Left ventricle myocardium inferior (tissue), 1 donor: Measurements from ENCODE around the gene PHF23. TPM values are rescaled to one million over a fixed set of nuclear protein-coding genes. Genes with fewer than 3 reads are reported as not detected.

Source experiments
- DNase-seq: peaks from one replicate; pipeline ENCODE4 v3.0.0-alpha.2; 2020
- H3K27ac ChIP-seq: fragments of 200-600 bp; replicated peaks from 2 replicates; pipeline ENCODE4 v1.8.0; 2021
- H3K27me3 ChIP-seq: fragments of 200-600 bp; 2 replicates; pipeline ENCODE4 v1.8.0; 2021; ENCODE audit warnings: low read depth
- H3K36me3 ChIP-seq: fragments of 200-600 bp; 2 replicates; pipeline ENCODE4 v1.8.0; 2021
- H3K4me1 ChIP-seq: fragments of 200-600 bp; 2 replicates; pipeline ENCODE4 v1.8.0; 2021
- H3K4me3 ChIP-seq: fragments of 200-600 bp; 2 replicates; pipeline ENCODE4 v1.8.0; 2021; ENCODE audit warnings: mild to moderate bottlenecking, moderate library complexity
- H3K9me3 ChIP-seq: fragments of 200-600 bp; replicated peaks from 2 replicates; pipeline ENCODE4 v1.8.0; 2021
- intact Hi-C: fragments of 100-400 bp; cut with micrococcal nuclease; formaldehyde crosslinking; loops from one replicate; pipeline ENCODE4 v1.11.0; 2022
- total RNA-seq: library from RNA; stranded (reverse); fragmentation: NEBNext Ultra II Directional; extraction: Animal tissue kit (Norgen Biotek cat#: 25700); gene quantifications from one replicate; pipeline ENCODE4 v1.2.1, GENCODE V29; 2021
- TF ChIP-seq, protein P1 (sequence below): fragments of 200-600 bp; IDR thresholded peaks from 2 replicates; pipeline ENCODE4 v1.8.0; 2021; ENCODE audit warnings: antibody characterized with exemption, mild to moderate bottlenecking, borderline replicate concordance
- donor health status: DM: no; HTN: yes; CAD: no; lungs with severe emphysema.

The PHF23 gene
- total RNA-seq, 1 donor from 2014 or later = 22.0 TPM

DNA sequence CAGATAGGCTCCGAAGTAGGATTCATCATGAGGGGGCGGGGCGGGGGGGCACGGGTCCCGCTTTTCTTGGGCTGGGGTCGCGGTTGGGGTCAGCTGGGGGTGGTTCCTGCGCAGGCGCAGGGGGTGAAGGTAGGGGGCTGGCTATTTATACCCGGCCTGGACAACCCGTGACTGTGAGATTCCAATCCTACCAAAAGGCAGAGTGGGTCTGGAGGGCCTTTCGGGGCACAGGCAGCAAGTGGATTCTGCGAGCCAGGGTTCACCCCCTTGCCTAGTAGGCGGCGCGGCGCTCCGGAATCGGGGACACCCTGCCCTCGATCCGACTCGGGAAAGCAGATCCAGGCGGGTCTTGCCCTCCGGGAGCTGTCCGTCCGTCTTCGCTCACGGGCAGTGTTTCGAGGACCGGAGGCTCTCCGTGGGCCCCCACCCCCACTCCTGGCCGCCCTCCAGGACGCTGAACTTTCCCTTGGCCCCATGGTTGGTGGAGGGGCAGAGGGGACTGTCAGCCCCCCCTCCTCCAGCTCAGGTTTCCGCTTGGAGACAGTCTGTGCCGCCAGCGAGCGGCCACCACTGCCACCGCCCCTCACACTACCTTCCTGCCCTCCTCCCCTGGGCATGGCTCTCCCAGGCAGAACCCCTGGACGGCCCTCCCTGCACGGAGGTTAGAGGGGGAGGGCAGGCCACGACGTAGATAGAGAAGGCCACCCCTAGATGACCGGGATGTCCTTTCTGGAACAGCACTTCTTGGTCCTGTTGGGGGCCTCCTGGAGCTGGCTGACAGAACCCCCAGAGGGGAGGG is 42.9 kb upstream of the PHF23 start:
- H3K4me3 ChIP-seq = peak overlapping the region; percentile 76
- no peaks in the 10 kb centered on the region for H3K9me3 ChIP-seq
- peaks cover 40% of the 10 kb centered on the region for H3K27me3 ChIP-seq
- H3K4me1 ChIP-seq = peaks cover 61% of the 10 kb centered on the region
- TF ChIP-seq, protein P1, sequence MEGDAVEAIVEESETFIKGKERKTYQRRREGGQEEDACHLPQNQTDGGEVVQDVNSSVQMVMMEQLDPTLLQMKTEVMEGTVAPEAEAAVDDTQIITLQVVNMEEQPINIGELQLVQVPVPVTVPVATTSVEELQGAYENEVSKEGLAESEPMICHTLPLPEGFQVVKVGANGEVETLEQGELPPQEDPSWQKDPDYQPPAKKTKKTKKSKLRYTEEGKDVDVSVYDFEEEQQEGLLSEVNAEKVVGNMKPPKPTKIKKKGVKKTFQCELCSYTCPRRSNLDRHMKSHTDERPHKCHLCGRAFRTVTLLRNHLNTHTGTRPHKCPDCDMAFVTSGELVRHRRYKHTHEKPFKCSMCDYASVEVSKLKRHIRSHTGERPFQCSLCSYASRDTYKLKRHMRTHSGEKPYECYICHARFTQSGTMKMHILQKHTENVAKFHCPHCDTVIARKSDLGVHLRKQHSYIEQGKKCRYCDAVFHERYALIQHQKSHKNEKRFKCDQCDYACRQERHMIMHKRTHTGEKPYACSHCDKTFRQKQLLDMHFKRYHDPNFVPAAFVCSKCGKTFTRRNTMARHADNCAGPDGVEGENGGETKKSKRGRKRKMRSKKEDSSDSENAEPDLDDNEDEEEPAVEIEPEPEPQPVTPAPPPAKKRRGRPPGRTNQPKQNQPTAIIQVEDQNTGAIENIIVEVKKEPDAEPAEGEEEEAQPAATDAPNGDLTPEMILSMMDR = no peak
- H3K36me3 ChIP-seq = peaks cover 34% of the 10 kb centered on the region
- intact Hi-C loops = no loop called here
- peak overlapping the region; percentile 95 for H3K27ac ChIP-seq
- peak; percentile 87 for DNase-seq

DNA sequence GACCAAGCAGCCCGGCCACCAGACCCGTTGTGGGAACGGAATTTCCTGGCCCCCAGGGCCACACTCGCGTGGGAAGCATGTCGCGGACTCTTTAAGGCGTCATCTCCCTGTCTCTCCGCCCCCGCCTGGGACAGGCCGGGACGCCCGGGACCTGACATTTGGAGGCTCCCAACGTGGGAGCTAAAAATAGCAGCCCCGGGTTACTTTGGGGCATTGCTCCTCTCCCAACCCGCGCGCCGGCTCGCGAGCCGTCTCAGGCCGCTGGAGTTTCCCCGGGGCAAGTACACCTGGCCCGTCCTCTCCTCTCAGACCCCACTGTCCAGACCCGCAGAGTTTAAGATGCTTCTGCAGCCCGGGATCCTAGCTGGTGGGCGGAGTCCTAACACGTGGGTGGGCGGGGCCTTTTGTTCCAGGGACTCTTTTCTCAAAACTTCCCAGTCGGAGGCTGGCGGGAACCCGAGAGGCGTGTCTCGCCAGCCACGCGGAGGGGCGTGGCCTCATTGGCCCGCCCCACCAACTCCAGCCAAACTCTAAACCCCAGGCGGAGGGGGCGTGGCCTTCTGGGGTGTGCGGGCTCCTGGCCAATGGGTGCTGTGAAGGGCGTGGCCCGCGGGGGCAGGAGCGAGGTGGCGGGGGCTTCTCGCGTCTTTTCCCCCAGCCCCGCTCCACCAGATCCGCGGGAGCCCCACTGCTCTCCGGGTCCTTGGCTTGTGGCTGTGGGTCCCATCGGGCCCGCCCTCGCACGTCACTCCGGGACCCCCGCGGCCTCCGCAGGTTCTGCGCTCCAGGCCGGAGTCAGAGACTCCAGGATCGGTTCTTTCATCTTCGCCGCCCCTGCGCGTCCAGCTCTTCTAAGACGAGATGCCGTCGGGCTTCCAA is 42.1 kb upstream of the PHF23 start, which contains the start of gene SLC2A4:
SLC2A4 (plus strand) TSS at position 645 of the 879 bp plus-strand sequence; CDS start at position 862, 217 bp downstream.
- Histone ChIP-seq H3K4me3 (peak within 1 kb of the TSS; percentile 76), H3K4me1 (peaks cover 61% of the 10 kb centered on the region), H3K27ac (peak within 1 kb of the TSS; percentile 95), H3K36me3 (peaks cover 29% of the 10 kb centered on the region), H3K9me3 (no peaks in the 10 kb centered on the region), H3K27me3 (peaks cover 38% of the 10 kb centered on the region)
- intact Hi-C loops = no loop called here
- peak; percentile 94 for DNase-seq
- TF ChIP-seq, protein P1 = no peak

GRCh38 chr17:7280519-7281073 is 41.3 kb upstream of the PHF23 start:
- TF ChIP-seq, protein P1 = peak; percentile 98
- H3K4me3 ChIP-seq = peak overlapping the region; percentile 76
- H3K4me1 ChIP-seq = peaks cover 54% of the 10 kb centered on the region
- peak overlapping the region; percentile 95 for H3K27ac ChIP-seq
- intact Hi-C loops = no loop called here
- H3K9me3 ChIP-seq = no peaks in the 10 kb centered on the region
- H3K36me3 ChIP-seq = peaks cover 22% of the 10 kb centered on the region
- H3K27me3 ChIP-seq = peaks cover 38% of the 10 kb centered on the region
- peak; percentile 85 for DNase-seq

DNA sequence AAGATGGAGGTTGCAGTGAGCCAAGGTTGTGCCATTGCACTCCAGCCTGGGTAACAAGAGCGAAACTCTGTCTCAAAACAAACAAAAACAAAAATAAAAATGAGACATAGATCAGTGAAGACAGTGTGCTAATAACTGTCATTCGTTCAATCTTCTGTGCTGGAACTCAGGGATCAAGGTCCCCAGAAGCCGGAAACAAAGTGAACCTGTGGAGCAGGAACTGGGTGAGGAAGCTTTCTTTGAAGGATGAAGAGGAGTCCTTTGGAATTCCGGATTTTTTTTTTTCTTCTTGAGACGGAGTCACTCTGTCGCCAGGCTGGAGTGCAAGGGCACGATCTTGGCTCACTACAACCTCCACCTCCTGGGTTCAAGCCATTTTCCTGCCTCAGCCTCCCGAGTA is 40.2 kb upstream of the PHF23 start:
- Histone ChIP-seq H3K9me3 (no peaks in the 10 kb centered on the region), H3K27ac (no peak overlapping the region), H3K4me3 (no peak overlapping the region), H3K27me3 (peaks cover 31% of the 10 kb centered on the region), H3K36me3 (peaks cover 10% of the 10 kb centered on the region), H3K4me1 (peaks cover 42% of the 10 kb centered on the region)
- TF ChIP-seq, protein P1 = no peak
- intact Hi-C loops = loop anchor here (10.0 kb wide), 1 partner anchor 65 kb away; no protein-coding TSS in a partner anchor
- DNase-seq = no peak

GRCh38 chr17:7266784-7267183 is 27.5 kb upstream of the PHF23 start:
- Histone ChIP-seq H3K4me3 (no peak overlapping the region), H3K4me1 (peaks cover 19% of the 10 kb centered on the region), H3K27ac (no peak overlapping the region), H3K9me3 (no peaks in the 10 kb centered on the region), H3K27me3 (peaks cover 94% of the 10 kb centered on the region), H3K36me3 (no peaks in the 10 kb centered on the region)
- TF ChIP-seq, protein P1 = no peak
- DNase-seq = no peak
- intact Hi-C loops = no loop called here
